Measurements from ENCODE around the gene MUSK. TPM values are rescaled to one million over a fixed set of nuclear protein-coding genes. Genes with fewer than 3 reads are reported as not detected.
A peak's percentile ranks its signal among the peaks of the same experiment; 100 is the strongest.

Gene MUSK
- total RNA-seq, 4 donors from 2014 or later = 1.5 to 7.9 (median 5.4) TPM

- H3K27me3 ChIP-seq = no peaks in the 10 kb centered on the region
- no peak overlapping the region for H3K27ac ChIP-seq (replicated peaks in 1 of 4)
- no peaks in the 10 kb centered on the region for H3K4me1 ChIP-seq
- no peak overlapping the region for H3K4me3 ChIP-seq
- H3K36me3 ChIP-seq = no peaks in the 10 kb centered on the region
- TF ChIP-seq POLR2A (IDR thresholded peaks at IDR 0.05; ENCODE audit: low read depth) (no peak), POLR2AphosphoS5 (IDR thresholded peaks at IDR 0.05) (no peak), EP300 (IDR thresholded peaks at IDR 0.05) (no peak)
- TF ChIP-seq, protein P1, sequence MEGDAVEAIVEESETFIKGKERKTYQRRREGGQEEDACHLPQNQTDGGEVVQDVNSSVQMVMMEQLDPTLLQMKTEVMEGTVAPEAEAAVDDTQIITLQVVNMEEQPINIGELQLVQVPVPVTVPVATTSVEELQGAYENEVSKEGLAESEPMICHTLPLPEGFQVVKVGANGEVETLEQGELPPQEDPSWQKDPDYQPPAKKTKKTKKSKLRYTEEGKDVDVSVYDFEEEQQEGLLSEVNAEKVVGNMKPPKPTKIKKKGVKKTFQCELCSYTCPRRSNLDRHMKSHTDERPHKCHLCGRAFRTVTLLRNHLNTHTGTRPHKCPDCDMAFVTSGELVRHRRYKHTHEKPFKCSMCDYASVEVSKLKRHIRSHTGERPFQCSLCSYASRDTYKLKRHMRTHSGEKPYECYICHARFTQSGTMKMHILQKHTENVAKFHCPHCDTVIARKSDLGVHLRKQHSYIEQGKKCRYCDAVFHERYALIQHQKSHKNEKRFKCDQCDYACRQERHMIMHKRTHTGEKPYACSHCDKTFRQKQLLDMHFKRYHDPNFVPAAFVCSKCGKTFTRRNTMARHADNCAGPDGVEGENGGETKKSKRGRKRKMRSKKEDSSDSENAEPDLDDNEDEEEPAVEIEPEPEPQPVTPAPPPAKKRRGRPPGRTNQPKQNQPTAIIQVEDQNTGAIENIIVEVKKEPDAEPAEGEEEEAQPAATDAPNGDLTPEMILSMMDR (IDR thresholded peaks at IDR 0.05) = no peak
- no peak for DNase-seq (ENCODE audit: extremely low spot score)
- no peaks in the 10 kb centered on the region for H3K9me3 ChIP-seq
- intact Hi-C loops (cut with DNase I) = no loop called here
Measured at GRCh38 chr9:110729641-110730040, 61.0 kb downstream of the MUSK start.

- no peak overlapping the region for H3K4me3 ChIP-seq
- no peaks in the 10 kb centered on the region for H3K27me3 ChIP-seq
- no peaks in the 10 kb centered on the region for H3K36me3 ChIP-seq
- H3K9me3 ChIP-seq = no peaks in the 10 kb centered on the region
- DNase-seq (ENCODE audit: extremely low spot score) = no peak
- no peak overlapping the region for H3K27ac ChIP-seq (replicated peaks in 1 of 4)
- 84% methylated on average over 2 of the region's 2 CpGs for WGBS
- no peaks in the 10 kb centered on the region for H3K4me1 ChIP-seq
- no peak for TF ChIP-seq POLR2AphosphoS5 (IDR thresholded peaks at IDR 0.05)
- TF ChIP-seq POLR2A (IDR thresholded peaks at IDR 0.05; ENCODE audit: low read depth) = no peak
- TF ChIP-seq, protein P1 (IDR thresholded peaks at IDR 0.05) = no peak
- no peak for TF ChIP-seq EP300 (IDR thresholded peaks at IDR 0.05)
- intact Hi-C loops (cut with DNase I) = no loop called here
Measured at GRCh38 chr9:110731437-110732028, 62.9 kb downstream of the MUSK start.

DNA sequence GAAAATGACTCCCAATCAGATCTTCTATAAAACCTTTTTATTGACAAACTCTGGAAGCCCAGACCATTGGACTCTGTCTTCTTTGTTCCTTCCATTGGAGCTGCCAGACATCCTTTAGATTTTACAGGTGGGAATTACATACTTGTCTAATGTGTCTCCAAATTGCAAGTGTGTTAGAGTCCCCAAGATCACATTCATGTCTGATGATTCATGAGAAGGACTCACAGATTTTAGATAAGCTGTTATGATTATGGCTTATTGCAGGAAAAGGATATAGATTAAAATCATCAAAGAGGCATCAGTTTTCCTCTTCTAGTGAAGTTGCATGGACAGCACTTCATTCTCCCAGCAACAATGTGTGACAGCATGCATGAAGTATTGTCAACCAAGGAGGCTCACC, 70.4 kb downstream of the MUSK start:
- Histone ChIP-seq H3K27ac (replicated peaks in 1 of 4) (no peak overlapping the region), H3K4me3 (no peak overlapping the region), H3K4me1 (peaks cover 0 to 16% (median 14%) of the 10 kb centered on the region in 4 donors), H3K27me3 (no peaks in the 10 kb centered on the region), H3K36me3 (no peaks in the 10 kb centered on the region), H3K9me3 (no peaks in the 10 kb centered on the region)
- TF ChIP-seq POLR2AphosphoS5 (IDR thresholded peaks at IDR 0.05) (no peak), EP300 (IDR thresholded peaks at IDR 0.05) (no peak), POLR2A (IDR thresholded peaks at IDR 0.05; ENCODE audit: low read depth) (no peak)
- TF ChIP-seq, protein P1 (IDR thresholded peaks at IDR 0.05) = no peak
- intact Hi-C loops (cut with DNase I) = no loop called here
- DNase-seq (ENCODE audit: extremely low spot score) = no peak

DNA sequence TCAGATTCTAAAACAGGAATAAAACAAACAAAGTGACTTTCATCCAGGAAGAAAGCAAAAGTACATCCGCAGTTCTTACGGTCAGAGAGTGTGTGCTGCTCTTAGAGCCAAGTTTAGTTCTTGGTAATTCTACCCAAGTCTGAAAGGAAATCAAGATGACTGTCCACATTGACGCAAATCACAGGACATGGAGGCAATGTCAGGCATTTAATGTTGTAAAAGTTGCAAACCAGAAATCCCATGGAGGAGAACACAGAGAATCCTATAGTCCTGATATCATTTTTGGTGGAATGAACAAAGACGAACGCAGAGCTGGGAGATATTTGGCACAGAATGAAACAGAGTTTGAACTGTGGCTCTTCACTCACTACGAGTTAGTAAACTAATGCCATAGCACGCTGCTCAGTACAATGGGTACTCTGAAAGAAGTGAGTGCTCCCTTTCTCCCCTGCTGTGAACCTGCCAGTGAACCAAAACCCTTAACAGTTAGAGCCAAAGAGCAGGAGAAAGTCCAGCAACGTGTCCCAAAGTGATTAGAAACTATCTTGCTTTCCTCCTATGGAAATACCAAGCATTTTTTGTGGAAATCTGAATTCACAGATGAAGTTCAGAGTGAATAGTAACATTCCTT, 74.3 kb downstream of the MUSK start:
- H3K9me3 ChIP-seq = no peaks in the 10 kb centered on the region
- no peaks in the 10 kb centered on the region for H3K36me3 ChIP-seq
- no peaks in the 10 kb centered on the region for H3K27me3 ChIP-seq
- peak overlapping the region; percentile 57 to 72 (median 65) for H3K27ac ChIP-seq (replicated peaks in 1 of 4)
- H3K4me3 ChIP-seq = peak overlapping the region in 3 of 4 donors; percentile 1 to 24 (median 21)
- H3K4me1 ChIP-seq = peaks cover 0 to 42% (median 39%) of the 10 kb centered on the region in 4 donors
- DNase-seq (ENCODE audit: extremely low spot score) = no peak
- intact Hi-C loops (cut with DNase I) = no loop called here
- WGBS = 19% methylated on average over 8 of the region's 8 CpGs
- TF ChIP-seq EP300 (IDR thresholded peaks at IDR 0.05) (no peak), POLR2AphosphoS5 (IDR thresholded peaks at IDR 0.05) (peak in 1 of 2 donors; percentile 48)

- WGBS = 48% methylated on average over 4 of the region's 4 CpGs
- TF ChIP-seq POLR2A (IDR thresholded peaks at IDR 0.05; ENCODE audit: low read depth) (no peak), EP300 (IDR thresholded peaks at IDR 0.05) (no peak), POLR2AphosphoS5 (IDR thresholded peaks at IDR 0.05) (peak; percentile 61 to 66)
- TF ChIP-seq, protein P1 (IDR thresholded peaks at IDR 0.05) = no peak
- Histone ChIP-seq H3K27ac (replicated peaks in 1 of 4) (peak overlapping the region; percentile 46 to 72 (median 68)), H3K36me3 (no peaks in the 10 kb centered on the region), H3K4me3 (no peak overlapping the region), H3K9me3 (no peaks in the 10 kb centered on the region), H3K4me1 (peaks cover 0 to 42% (median 39%) of the 10 kb centered on the region in 4 donors), H3K27me3 (no peaks in the 10 kb centered on the region)
- intact Hi-C loops (cut with DNase I) = no loop called here
- DNase-seq (ENCODE audit: extremely low spot score) = no peak
Measured at GRCh38 chr9:110744715-110745384, 76.3 kb downstream of the MUSK start.

Data from esophagus muscularis mucosa (tissue), 4 donors.